Stimulated activated effector memory CD8-positive, alpha-beta T cell treated with anti-CD3 and anti-CD28 coated beads, Interleukin-12 subunit alpha, Interleukin-12 subunit beta, amount 100 ng/mL, for 72 hours (primary cell): Measurements from ENCODE around the gene TLN1.

Experiments used
- ATAC-seq: fragments of 150-1000 bp; cut with Tn5 transposase; 2 replicates; pipeline ENCODE4 v1.10.0; 2021
- DNase-seq, 2 donors: peaks; one replicate each; pipeline ENCODE4 v3.0.0; 2021 to 2022; ENCODE audit warnings: low spot score in 2 of 2
- H3K27ac Mint-ChIP-seq: one replicate; pipeline ENCODE4 v1.8.0; 2022; ENCODE audit warnings: mild to moderate bottlenecking, mixed read lengths
- H3K36me3 Mint-ChIP-seq: one replicate; pipeline ENCODE4 v1.8.0; 2022; ENCODE audit warnings: mild to moderate bottlenecking, mixed read lengths
- H3K4me1 Mint-ChIP-seq: one replicate; pipeline ENCODE4 v1.8.0; 2022; ENCODE audit warnings: mixed read lengths
- H3K4me3 Mint-ChIP-seq: one replicate; pipeline ENCODE4 v1.8.0; 2022; ENCODE audit warnings: mild to moderate bottlenecking, mixed read lengths
- H3K9me3 Mint-ChIP-seq: one replicate; pipeline ENCODE4 v1.8.0; 2022; ENCODE audit warnings: mixed read lengths

The TLN1 gene

DNA sequence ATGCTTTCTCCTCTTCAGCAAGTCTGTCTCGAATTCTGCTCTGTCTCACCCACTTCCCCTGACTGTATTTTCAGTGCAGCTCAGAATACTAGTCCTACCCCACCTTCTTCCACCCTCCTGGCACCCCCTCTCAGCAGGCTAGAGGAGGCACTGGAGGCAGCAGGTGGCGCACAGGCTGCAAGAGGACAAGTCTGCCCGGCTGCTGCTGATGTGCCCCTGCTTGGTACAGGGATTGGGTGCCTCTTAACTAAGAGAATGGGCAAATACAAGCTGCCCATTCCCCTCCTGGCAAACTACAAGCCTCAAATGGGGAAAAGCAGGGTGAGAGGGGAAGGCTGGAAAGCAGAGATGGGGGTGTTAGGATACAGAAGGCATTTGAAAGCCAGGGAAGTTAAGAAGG, 5.1 kb downstream of the TLN1 start:
- DNase-seq (peak in 1 of 2 donors; percentile 60), ATAC-seq (peak; percentile 37)
- Mint-ChIP-seq H3K4me1 (peaks cover 17% of the 10 kb centered on the region), H3K4me3 (no peak overlapping the region), H3K27ac (no peak overlapping the region), H3K36me3 (peaks cover 7% of the 10 kb centered on the region), H3K9me3 (no peaks in the 10 kb centered on the region)

DNA sequence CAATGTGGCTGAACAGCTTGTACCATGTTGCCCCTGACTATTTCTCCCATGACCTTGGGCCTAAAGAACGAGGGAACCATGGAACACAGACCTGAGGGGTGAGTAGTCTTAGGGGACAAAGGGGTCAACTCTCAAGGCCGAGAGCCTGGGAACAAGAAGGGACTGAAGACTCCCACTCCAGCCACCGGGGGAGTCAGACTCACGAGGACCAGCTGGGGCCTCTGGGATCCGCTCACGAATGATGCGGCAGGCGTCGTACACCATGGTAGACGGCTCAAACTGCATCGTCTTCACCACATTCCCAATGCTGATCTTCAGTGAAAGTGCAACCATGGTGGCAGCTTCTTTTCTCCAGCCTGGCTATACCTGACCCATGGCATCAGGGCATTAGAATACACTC, 6.6 kb downstream of the TLN1 start:
- no peak overlapping the region for H3K27ac Mint-ChIP-seq

DNA sequence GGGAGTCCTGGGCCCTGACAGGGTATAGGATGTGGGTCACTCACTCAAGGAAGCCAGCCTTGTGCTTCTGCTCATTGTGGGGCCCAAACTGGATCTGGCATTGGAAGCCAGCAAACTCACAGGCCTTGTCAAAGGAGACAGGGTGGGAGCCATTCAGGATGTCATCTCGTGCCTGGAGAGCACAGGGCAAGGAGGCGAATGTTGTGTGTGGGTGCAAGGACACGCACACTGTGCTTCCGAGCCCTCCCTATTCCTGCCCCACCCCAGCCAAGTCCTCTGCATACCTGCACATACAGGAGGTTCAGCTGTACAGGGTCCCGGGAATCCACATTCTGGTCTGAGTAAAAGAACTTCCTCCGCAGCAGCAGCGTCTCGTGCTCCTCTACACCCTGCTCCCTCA, 8.1 kb downstream of the TLN1 start:
- Mint-ChIP-seq H3K4me3 (no peak overlapping the region), H3K36me3 (no peaks in the 10 kb centered on the region), H3K4me1 (peaks cover 23% of the 10 kb centered on the region), H3K27ac (no peak overlapping the region), H3K9me3 (no peaks in the 10 kb centered on the region)
- ATAC-seq (no peak), DNase-seq (no peak)

More for the DNA sequence above, 6.6 kb downstream of the TLN1 start:
- ATAC-seq (no peak), DNase-seq (no peak)
- Mint-ChIP-seq H3K36me3 (peaks cover 2% of the 10 kb centered on the region), H3K4me3 (no peak overlapping the region), H3K9me3 (no peaks in the 10 kb centered on the region), H3K4me1 (peaks cover 23% of the 10 kb centered on the region)

DNA sequence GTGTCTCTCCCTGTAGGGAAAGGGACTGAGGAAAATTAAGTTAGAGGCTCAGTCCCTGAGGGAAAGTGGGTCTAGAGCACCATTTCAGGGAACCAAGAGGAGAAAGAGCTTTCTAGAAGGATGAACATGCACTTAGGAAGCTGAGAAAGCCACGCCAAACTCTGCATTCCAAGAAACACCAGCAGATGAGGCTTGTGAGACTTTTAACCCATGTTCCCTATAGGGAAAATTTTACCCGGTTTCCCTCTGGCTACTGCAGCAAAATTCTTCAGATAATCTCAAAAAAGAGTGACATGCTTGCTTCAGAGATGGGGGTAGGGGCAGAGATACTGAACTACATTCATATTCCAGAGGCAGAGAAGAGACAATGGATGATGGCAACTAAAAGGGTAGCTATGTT, 8.6 kb downstream of the TLN1 start:
- no peak overlapping the region for H3K4me3 Mint-ChIP-seq
- H3K9me3 Mint-ChIP-seq = no peaks in the 10 kb centered on the region
- no peak overlapping the region for H3K27ac Mint-ChIP-seq
- no peaks in the 10 kb centered on the region for H3K36me3 Mint-ChIP-seq
- no peak for DNase-seq
- ATAC-seq = no peak
- peaks cover 23% of the 10 kb centered on the region for H3K4me1 Mint-ChIP-seq

DNA sequence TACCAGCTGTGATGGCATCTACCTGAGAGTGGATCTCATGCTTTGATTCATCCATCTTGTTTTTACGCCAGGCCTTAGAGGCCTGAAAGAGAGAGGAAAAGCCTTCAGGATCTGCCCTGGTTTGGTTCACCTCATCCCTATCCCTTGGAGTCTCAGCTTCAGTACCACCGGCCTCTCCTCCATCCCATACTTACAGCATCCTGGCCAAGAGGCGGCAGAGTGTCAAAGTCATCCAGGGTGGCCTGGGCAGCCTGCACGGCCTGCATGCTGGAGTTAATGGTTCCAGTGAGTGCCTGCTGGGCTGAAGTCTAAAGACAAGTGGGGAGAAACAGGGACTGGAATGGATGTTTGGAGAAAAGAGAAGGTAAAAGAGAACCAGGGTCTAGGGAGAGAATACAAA, 12.4 kb downstream of the TLN1 start:
- no peak overlapping the region for H3K27ac Mint-ChIP-seq
- peaks cover 23% of the 10 kb centered on the region for H3K4me1 Mint-ChIP-seq
- ATAC-seq (no peak), DNase-seq (no peak)
- H3K9me3 Mint-ChIP-seq = no peaks in the 10 kb centered on the region
- no peak overlapping the region for H3K4me3 Mint-ChIP-seq
- no peaks in the 10 kb centered on the region for H3K36me3 Mint-ChIP-seq

DNA sequence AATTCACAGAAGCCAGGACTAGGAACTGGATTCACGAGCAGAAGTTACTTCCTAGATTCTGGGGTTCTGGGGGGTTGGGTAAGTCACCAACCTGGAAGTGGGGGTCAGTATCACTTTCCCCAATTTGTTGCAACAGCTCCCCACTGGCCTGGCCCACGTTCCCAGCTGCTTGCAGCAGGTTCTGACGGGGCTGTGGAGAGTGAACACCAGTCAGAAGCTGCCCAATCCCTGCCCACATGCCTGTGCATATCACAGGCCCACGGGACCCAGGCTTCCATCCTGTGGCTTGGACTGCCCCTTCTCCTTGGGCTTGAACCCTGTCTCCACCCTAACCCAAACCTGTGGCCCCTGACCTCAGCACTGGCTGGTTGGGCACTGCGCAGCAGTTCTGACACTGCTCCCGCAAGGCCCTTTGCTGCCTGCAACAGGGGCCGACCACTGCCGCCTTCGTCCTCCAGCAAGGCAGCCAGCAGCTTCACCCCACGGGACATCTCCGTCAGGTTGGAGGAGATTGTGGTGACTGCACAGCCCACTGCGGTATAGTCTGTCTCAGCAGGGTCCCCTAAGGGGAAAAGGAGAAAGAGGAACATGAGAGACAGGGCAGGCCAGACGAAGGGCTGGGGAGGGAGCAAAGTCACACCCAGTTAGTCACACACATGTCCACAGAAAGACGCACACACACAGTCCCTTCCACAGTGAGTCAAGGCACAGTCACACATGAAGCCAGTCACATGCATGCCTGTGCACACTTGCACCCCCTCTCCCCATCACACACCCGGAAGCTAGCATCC, 13.1 kb downstream of the TLN1 start:
- H3K36me3 Mint-ChIP-seq = no peaks in the 10 kb centered on the region
- peak overlapping the region; percentile 67 for H3K27ac Mint-ChIP-seq
- peak; percentile 58 for ATAC-seq
- no peak for DNase-seq
- peaks cover 25% of the 10 kb centered on the region for H3K4me1 Mint-ChIP-seq
- H3K4me3 Mint-ChIP-seq = no peak overlapping the region
- H3K9me3 Mint-ChIP-seq = no peaks in the 10 kb centered on the region

DNA sequence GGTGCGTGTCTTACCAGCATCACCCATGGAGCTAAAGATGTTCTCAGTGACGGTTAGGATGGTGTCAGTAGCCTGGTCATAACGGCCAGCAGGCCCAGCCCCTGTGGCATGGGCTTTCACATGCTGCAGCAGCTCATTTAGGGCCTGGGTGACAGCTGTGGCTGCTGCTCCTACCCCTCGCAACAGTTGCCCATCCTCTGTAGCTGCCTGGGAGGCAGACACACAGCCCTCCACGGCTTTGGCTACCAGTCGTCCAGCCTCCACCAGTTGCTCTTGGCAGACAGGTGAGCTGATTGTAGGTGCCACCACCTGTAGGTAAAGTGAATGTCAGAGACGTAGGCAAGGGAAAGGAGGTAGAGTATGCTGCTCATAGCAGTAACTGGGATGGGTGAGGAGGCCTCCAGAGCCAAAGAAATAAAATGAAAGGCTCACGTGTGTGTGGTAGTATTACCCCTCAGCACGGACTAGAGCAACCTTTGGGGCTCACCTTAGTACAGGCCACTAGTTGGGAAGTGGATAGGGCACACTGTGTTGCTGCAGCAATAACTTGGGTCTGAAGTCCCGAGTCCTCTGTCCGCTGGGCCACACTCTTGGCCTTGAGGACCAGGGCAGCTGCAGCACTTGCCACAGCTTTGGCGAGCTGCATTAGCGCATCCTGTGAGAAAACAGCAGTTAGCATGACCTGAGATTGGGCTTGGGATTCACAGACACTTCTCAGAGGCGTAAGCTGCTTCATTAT, 14.7 kb downstream of the TLN1 start:
- Mint-ChIP-seq H3K4me1 (peaks cover 21% of the 10 kb centered on the region), H3K36me3 (no peaks in the 10 kb centered on the region), H3K27ac (peak overlapping the region; percentile 79), H3K9me3 (no peaks in the 10 kb centered on the region), H3K4me3 (no peak overlapping the region)
- ATAC-seq (no peak), DNase-seq (no peak)

DNA sequence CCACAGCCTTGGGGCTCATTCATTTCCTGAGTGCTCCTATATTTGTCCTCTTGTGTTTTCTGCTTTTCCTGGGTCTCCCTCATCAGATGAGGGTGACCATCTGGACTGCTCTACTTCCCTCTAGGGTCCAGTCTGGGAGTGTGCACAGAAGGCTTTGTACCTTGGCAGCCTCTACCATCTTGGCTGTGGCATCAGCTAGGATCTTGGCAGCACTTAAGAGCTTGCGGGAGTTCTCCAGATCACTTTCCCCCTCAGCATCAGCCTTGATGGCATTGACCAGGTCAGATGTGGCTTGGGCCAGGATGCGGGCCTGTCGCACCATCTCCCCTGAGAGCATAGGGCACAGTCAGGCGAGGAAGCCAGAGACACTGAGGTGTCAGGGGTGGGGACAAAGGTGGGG, 15.8 kb downstream of the TLN1 start:
- peaks cover 19% of the 10 kb centered on the region for H3K4me1 Mint-ChIP-seq
- no peaks in the 10 kb centered on the region for H3K36me3 Mint-ChIP-seq
- H3K27ac Mint-ChIP-seq = peak overlapping the region; percentile 79
- no peak overlapping the region for H3K4me3 Mint-ChIP-seq
- ATAC-seq (no peak), DNase-seq (no peak)
- H3K9me3 Mint-ChIP-seq = no peaks in the 10 kb centered on the region

DNA sequence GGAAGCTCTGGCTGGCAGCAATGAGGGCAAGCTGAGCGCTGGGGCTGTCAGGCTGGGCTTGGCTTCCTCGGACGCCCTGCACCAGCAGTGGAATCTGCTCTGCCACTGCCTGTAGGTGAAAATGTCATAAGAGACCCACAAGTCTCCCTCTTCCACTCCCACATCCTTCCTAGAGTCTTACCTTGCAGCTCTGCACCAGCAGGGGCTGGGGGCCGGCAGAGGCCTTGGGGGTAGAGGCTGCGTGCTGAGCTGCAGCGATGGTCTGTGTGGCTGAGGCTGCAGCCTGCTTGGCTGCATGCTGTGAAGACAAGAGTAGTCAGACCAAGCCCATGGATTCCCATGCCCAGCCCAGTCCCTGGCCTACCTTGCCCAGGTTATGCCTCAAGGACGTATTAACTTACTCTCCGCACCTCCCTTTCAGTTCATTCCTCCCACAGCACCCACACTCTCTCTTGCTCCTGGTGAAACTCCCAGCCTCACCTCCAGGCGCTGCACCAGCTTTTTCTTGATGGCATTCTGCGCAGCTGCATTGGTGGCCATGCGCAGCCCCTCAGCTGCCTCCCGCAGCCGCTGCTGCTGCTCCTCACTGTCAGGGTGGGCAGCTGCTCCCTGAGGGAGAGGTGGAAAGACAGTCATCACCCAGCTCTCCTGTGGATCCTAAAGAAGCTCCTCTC, 17.3 kb downstream of the TLN1 start:
- DNase-seq = no peak
- Mint-ChIP-seq H3K4me3 (no peak overlapping the region), H3K9me3 (no peaks in the 10 kb centered on the region), H3K36me3 (no peaks in the 10 kb centered on the region), H3K27ac (peak overlapping the region; percentile 81), H3K4me1 (peaks cover 19% of the 10 kb centered on the region)
- no peak for ATAC-seq

DNA sequence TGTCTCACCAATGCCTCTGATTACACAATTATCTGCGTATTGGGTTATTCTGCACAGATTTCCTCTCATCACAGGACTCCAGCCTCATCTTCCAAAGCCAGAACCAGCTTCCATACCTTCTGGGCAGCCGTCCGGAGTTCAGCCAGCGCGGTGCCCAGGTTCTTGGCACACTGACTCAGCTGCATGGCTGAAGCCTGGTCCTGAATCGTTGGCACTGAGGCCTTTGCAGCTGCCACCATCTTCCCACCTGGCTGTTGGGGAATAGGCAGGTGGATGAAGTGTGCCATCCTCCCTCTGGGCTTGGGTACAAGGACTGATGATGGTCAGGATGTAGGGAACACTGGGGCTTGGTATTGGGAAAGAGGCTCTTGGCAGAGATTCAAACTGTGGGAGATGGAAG, 17.9 kb downstream of the TLN1 start:
- Mint-ChIP-seq H3K36me3 (no peaks in the 10 kb centered on the region), H3K27ac (peak overlapping the region; percentile 81), H3K4me1 (peaks cover 19% of the 10 kb centered on the region), H3K4me3 (no peak overlapping the region), H3K9me3 (no peaks in the 10 kb centered on the region)
- DNase-seq (no peak), ATAC-seq (no peak)

DNA sequence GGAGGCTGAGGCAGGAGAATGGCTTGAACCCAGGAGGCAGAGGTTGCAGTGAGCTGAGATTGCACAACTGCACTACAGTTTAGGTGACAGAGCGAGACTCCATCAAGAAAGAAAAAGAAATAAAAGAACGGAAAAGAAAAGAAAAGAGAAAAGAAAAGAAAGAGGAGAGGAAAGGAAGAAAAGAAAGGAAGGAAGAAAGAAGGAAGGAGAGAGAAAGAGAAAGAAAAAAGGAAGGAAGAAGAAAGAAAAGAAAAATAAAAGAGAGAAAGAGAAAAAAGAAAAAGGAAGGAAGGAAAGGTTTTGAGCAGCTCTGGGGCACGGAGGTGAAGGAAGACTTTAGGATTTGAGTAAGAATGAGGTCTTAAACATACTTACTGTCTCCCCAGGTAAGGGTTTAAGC, 18.4 kb downstream of the TLN1 start:
- no peaks in the 10 kb centered on the region for H3K36me3 Mint-ChIP-seq
- DNase-seq (no peak), ATAC-seq (no peak)
- peak overlapping the region; percentile 81 for H3K27ac Mint-ChIP-seq
- peaks cover 19% of the 10 kb centered on the region for H3K4me1 Mint-ChIP-seq
- H3K4me3 Mint-ChIP-seq = no peak overlapping the region
- no peaks in the 10 kb centered on the region for H3K9me3 Mint-ChIP-seq

DNA sequence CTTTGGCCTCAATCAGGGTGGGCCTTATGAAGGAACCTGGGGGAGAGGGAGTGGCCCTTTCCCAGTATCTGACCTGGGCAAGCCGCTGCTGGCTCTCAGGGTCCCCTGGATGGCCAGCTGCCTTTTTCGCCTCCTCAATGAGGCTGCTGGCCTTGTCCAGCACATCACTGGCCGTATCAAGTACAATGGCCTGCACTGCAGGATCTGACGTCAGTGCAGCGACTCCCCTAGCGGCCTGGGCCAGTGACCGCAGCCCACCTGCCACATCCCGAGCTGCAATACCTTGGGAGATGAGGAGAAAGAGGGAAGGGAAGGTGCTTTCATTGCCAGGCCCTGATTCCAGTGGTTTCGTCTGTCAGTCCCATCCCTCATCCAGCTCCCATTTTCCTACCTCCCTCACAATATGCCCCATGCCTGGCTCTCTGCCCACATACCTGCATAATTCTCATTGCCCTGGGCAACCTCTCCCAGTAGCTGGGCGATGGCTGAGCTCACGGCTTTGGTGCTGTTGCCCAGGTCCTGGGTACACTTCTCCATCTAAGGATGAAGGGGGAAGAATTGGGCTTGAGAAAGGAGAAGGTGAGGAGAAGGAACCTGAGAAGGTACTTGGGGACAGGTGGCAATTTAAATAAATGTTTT, 19.1 kb downstream of the TLN1 start:
- ATAC-seq = no peak
- Mint-ChIP-seq H3K9me3 (no peaks in the 10 kb centered on the region), H3K4me1 (peaks cover 19% of the 10 kb centered on the region), H3K36me3 (no peaks in the 10 kb centered on the region), H3K27ac (peak overlapping the region; percentile 81), H3K4me3 (no peak overlapping the region)
- DNase-seq = no peak

DNA sequence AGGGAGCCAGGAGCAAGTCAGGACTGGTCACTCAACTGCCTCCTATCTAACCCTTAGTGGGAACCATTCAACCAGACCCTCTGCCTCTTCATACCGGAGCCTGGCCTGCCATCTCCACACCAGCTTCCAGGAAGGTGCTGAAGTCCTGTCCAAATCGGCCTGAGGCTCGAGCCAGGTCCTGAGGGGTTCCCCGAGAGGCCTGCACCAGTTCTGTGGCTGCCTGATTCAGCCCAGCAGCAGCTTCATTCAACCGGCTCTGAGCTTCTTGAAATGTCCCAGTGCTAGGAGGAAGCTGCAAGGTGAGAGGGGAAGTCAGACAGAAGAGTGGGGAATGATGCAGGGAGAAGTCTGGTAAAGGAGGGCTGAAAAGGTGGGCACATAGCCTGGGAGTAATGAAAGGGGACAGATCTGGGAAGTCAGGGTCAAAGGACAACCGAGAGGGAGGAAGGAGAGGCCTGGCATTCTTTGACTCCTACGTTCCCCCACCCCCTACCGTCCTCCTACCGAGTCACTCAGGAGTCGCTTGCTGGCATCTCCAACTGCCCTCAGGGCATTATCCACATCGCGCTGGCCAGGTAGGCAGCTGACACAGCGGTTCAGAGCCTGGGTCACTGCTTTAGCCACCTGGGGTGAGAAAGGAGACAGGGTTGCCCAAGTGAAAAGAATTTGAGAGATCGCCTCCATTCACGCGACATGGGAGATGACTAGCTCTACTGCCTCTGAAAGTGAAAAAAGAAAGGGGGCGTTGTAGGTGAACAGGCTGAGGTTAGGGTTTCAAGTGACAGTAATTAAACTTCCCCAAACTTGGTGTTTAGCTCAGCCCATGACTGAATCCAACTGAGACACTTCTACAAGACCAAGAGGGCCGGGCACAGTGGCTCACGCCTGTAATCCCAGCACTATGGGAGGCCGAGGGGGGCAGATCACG, 20.2 kb downstream of the TLN1 start:
- peak overlapping the region; percentile 71 for H3K27ac Mint-ChIP-seq
- ATAC-seq = peak; percentile 76
- no peaks in the 10 kb centered on the region for H3K36me3 Mint-ChIP-seq
- no peak for DNase-seq
- peaks cover 29% of the 10 kb centered on the region for H3K4me1 Mint-ChIP-seq
- H3K4me3 Mint-ChIP-seq = no peak overlapping the region
- H3K9me3 Mint-ChIP-seq = no peaks in the 10 kb centered on the region

DNA sequence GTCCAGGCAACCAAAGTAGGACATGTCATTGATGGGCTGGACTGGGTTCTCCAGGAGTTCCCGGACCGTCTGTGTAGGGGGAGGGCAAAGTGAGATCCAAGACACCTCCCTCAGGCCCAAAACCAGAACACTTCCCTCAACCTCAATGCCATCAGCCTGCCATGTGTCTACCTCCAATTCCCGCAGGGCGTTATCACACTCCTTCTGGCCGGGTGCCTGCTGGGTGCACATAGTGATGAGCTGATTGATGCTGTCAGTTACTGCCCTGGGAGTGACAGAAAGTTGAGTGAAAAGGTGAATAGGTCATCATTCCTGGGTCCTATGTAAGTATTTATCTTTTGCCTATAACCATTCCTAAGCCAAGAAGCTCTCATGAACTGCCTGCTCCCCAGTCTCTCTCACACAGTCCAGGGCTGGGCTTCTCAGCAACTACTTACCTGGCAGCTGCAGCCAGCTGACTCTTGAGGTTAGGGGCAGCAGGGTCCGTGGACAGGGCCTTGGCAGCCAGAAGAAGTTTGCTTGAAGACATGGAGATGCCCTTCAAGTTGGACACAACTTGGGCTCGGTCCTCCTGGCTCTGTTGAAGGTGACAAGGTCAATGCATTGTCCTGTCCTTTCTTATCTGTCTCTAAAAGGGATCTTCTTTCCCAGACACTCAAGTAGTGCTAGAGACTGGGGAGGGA, 21.0 kb downstream of the TLN1 start:
- H3K27ac Mint-ChIP-seq = peak overlapping the region; percentile 71
- no peaks in the 10 kb centered on the region for H3K36me3 Mint-ChIP-seq
- peaks cover 27% of the 10 kb centered on the region for H3K4me1 Mint-ChIP-seq
- no peak for DNase-seq
- no peaks in the 10 kb centered on the region for H3K9me3 Mint-ChIP-seq
- no peak overlapping the region for H3K4me3 Mint-ChIP-seq
- no peak for ATAC-seq
